Measurements from ENCODE around the gene PCID2.
A peak's percentile ranks its signal among the peaks of the same experiment; 100 is the strongest.

The PCID2 gene

GRCh38 chr13:113219256-113219940 is 10.9 kb upstream of the PCID2 start:
- DNase-seq = no peak

- no peak for DNase-seq
Observed at GRCh38 chr13:113218586-113218985, 10.1 kb upstream of the PCID2 start.

GRCh38 chr13:113216254-113217048 is 8.0 kb upstream of the PCID2 start:
- DNase-seq = no peak

- DNase-seq = no peak
Observed at GRCh38 chr13:113211774-113212173, 3.3 kb upstream of the PCID2 start.

GRCh38 chr13:113210833-113211232 is 2.4 kb upstream of the PCID2 start:
- DNase-seq = no peak

GRCh38 chr13:113209759-113210421 is 1.4 kb upstream of the PCID2 start:
- DNase-seq = peak; percentile 27

GRCh38 chr13:113209336-113209758 is 878 bp upstream of the PCID2 start, which contains the start of gene CUL4A:
TSS of gene CUL4A (plus strand) at chr13:113209613. CDS start at chr13:113209628, 15 bp downstream.
- peak; percentile 42 for DNase-seq

- DNase-seq = peak; percentile 13
Observed at GRCh38 chr13:113207890-113208420, 514 bp downstream of the PCID2 start.

- DNase-seq = no peak
Observed at GRCh38 chr13:113207460-113207859, 1.0 kb downstream of the PCID2 start.

- DNase-seq = no peak
Observed at GRCh38 chr13:113205428-113205931, 3.0 kb downstream of the PCID2 start.

- DNase-seq = no peak
Observed at GRCh38 chr13:113204378-113204734, 4.1 kb downstream of the PCID2 start.

GRCh38 chr13:113203507-113204377 is 4.7 kb downstream of the PCID2 start:
- no peak for DNase-seq

GRCh38 chr13:113202912-113203311 is 5.6 kb downstream of the PCID2 start:
- DNase-seq = no peak

- DNase-seq = no peak
Observed at GRCh38 chr13:113201815-113202214, 6.7 kb downstream of the PCID2 start.

GRCh38 chr13:113196970-113197737 is 11.3 kb downstream of the PCID2 start:
- DNase-seq = no peak

- DNase-seq = no peak
Observed at GRCh38 chr13:113195360-113195759, 13.1 kb downstream of the PCID2 start.

GRCh38 chr13:113192902-113193301 is 15.6 kb downstream of the PCID2 start:
- no peak for DNase-seq

GRCh38 chr13:113192279-113192678 is 16.2 kb downstream of the PCID2 start:
- DNase-seq = no peak

- DNase-seq = no peak
Observed at GRCh38 chr13:113190181-113190580, 18.3 kb downstream of the PCID2 start.

GRCh38 chr13:113187883-113188665 is 20.4 kb downstream of the PCID2 start:
- DNase-seq = no peak

- no peak for DNase-seq
Observed at GRCh38 chr13:113187263-113187669, 21.2 kb downstream of the PCID2 start.
